GM23338 (cell line): ENCODE data around the gene SDHD.

ENCODE experiments used
- CREB1 ChIP-seq: fragments of 250-450 bp; sonication (Bioruptor Pico); IDR thresholded peaks from 2 replicates; pipeline ENCODE4 v1.5.0; 2020; ENCODE audit warnings: low read depth, mild to moderate bottlenecking, moderate library complexity
- EZH2 ChIP-seq: fragments of 200-600 bp; sonication (generic); IDR thresholded peaks from one replicate; pipeline ENCODE4 v1.8.0; 2017; ENCODE audit warnings: antibody characterized with exemption, mild to moderate bottlenecking, low read depth; ENCODE audit not compliant: unreplicated experiment
- EZH2phosphoT487 ChIP-seq: fragments of 200-600 bp; sonication (generic); IDR thresholded peaks from one replicate; pipeline ENCODE4 v1.8.1; 2018; ENCODE audit warnings: antibody characterized with exemption; ENCODE audit not compliant: unreplicated experiment
- JUNB ChIP-seq: IDR thresholded peaks from one replicate; pipeline ENCODE4 v1.6.1; 2016; ENCODE audit warnings: antibody characterized with exemption; ENCODE audit not compliant: unreplicated experiment
- NANOG ChIP-seq: IDR thresholded peaks from 2 replicates; pipeline ENCODE4 v1.6.1; 2016; ENCODE audit warnings: antibody characterized with exemption, borderline replicate concordance
- POLR2AphosphoS5 ChIP-seq: IDR thresholded peaks from 2 replicates; pipeline ENCODE4 v1.6.1; 2016; ENCODE audit warnings: antibody characterized with exemption, low read depth
- ZNF114 ChIP-seq: fragments of 250-450 bp; sonication (Bioruptor Pico); IDR thresholded peaks from 2 replicates; pipeline ENCODE4 v1.5.0; 2020; ENCODE audit warnings: mild to moderate bottlenecking, moderate library complexity
- ZNF331 ChIP-seq: fragments of 250-450 bp; sonication (Bioruptor Pico); IDR thresholded peaks from 2 replicates; pipeline ENCODE4 v1.5.0; 2020; ENCODE audit warnings: low read depth, mild to moderate bottlenecking, moderate library complexity
- TF ChIP-seq, protein P1 (sequence below): IDR thresholded peaks from one replicate; pipeline ENCODE4 v1.6.1; 2018; ENCODE audit warnings: antibody characterized with exemption; ENCODE audit not compliant: unreplicated experiment
- TF ChIP-seq, protein P2 (sequence below), 2 experiments: fragments of 200-600 bp in 1 of 2; sonication (generic) in 1 of 2; conservative IDR thresholded peaks; 2 replicates each; pipeline versions ENCODE4 v1.5.1 to v1.6.1; 2016 to 2017; ENCODE audit warnings: antibody characterized with exemption in 2 of 2, low read depth in 2 of 2, mild to moderate bottlenecking in 2 of 2, moderate library complexity in 1 of 2
- TF ChIP-seq, protein P3 (sequence below): IDR thresholded peaks from 2 replicates; pipeline ENCODE4 v1.6.1; 2016; ENCODE audit warnings: antibody characterized with exemption

DNA sequence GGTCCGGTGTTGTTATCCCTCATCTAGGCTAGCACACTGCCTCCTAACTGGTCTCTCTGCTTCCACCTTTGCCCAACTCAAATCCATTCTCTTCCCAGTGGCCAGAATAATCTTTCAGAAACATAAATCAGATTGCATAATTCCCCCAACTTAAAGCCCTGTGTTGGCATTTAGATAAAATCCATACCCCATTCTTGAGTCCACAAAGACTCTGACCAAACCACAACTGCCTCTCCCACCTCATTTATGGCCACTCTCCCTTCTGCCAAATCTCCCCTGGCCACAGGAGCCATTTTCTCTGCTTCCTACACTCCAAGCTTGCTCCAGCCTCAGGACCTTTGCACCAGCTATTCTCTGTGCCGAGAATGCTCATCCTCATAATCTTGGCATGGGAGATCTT lies 40.4 kb downstream of the SDHD start:
- TF ChIP-seq EZH2: no peak
- TF ChIP-seq, protein P1, sequence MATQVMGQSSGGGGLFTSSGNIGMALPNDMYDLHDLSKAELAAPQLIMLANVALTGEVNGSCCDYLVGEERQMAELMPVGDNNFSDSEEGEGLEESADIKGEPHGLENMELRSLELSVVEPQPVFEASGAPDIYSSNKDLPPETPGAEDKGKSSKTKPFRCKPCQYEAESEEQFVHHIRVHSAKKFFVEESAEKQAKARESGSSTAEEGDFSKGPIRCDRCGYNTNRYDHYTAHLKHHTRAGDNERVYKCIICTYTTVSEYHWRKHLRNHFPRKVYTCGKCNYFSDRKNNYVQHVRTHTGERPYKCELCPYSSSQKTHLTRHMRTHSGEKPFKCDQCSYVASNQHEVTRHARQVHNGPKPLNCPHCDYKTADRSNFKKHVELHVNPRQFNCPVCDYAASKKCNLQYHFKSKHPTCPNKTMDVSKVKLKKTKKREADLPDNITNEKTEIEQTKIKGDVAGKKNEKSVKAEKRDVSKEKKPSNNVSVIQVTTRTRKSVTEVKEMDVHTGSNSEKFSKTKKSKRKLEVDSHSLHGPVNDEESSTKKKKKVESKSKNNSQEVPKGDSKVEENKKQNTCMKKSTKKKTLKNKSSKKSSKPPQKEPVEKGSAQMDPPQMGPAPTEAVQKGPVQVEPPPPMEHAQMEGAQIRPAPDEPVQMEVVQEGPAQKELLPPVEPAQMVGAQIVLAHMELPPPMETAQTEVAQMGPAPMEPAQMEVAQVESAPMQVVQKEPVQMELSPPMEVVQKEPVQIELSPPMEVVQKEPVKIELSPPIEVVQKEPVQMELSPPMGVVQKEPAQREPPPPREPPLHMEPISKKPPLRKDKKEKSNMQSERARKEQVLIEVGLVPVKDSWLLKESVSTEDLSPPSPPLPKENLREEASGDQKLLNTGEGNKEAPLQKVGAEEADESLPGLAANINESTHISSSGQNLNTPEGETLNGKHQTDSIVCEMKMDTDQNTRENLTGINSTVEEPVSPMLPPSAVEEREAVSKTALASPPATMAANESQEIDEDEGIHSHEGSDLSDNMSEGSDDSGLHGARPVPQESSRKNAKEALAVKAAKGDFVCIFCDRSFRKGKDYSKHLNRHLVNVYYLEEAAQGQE: no peak
- TF ChIP-seq EZH2phosphoT487: no peak
- TF ChIP-seq, protein P2, sequence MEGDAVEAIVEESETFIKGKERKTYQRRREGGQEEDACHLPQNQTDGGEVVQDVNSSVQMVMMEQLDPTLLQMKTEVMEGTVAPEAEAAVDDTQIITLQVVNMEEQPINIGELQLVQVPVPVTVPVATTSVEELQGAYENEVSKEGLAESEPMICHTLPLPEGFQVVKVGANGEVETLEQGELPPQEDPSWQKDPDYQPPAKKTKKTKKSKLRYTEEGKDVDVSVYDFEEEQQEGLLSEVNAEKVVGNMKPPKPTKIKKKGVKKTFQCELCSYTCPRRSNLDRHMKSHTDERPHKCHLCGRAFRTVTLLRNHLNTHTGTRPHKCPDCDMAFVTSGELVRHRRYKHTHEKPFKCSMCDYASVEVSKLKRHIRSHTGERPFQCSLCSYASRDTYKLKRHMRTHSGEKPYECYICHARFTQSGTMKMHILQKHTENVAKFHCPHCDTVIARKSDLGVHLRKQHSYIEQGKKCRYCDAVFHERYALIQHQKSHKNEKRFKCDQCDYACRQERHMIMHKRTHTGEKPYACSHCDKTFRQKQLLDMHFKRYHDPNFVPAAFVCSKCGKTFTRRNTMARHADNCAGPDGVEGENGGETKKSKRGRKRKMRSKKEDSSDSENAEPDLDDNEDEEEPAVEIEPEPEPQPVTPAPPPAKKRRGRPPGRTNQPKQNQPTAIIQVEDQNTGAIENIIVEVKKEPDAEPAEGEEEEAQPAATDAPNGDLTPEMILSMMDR (conservative IDR thresholded peaks at IDR 0.05; ENCODE audit: low read depth in 2 of 2): no peak
- TF ChIP-seq, protein P3, sequence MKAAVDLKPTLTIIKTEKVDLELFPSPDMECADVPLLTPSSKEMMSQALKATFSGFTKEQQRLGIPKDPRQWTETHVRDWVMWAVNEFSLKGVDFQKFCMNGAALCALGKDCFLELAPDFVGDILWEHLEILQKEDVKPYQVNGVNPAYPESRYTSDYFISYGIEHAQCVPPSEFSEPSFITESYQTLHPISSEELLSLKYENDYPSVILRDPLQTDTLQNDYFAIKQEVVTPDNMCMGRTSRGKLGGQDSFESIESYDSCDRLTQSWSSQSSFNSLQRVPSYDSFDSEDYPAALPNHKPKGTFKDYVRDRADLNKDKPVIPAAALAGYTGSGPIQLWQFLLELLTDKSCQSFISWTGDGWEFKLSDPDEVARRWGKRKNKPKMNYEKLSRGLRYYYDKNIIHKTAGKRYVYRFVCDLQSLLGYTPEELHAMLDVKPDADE: no peak
- TF ChIP-seq ZNF114: no peak
- TF ChIP-seq CREB1: no peak
- no peak for TF ChIP-seq POLR2AphosphoS5
- no peak for TF ChIP-seq NANOG
- no peak for TF ChIP-seq JUNB
- no peak for TF ChIP-seq ZNF331
